HUDEP-2 (cell line): ENCODE data around the gene CEP95.
A peak's percentile ranks its signal among the peaks of the same experiment; 100 is the strongest.
"Not testable (repeated sequence)": the region's sequence is repeated elsewhere in the genome, so short reads cannot be mapped to it uniquely, and the experiment has no call there.

Experiments
- DNase-seq, 76 experiments: peaks; one replicate each; lab custom pipeline; 2025; ENCODE audit not compliant: unreplicated experiment in 76 of 76; lab: John Stamatoyannopoulos, UW

Gene CEP95

DNA sequence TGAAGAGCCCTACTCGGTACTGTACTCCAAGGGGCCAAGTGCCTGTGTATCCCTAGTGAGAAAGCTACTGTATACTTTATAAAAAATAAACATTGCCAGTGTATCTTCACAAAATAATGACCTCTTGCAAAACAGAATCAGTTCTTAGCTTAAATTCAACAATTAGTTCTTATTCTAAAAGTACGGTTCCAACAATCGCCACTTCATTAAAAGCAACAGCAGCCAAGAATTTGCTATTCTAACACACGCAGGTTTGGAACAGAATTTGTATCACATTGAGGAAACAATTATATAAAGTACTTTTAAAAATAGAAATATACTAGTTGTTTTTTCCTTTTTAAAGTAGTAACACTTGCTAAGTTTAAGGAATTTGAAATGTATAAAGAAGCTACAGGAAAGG lies 48.5 kb downstream of the CEP95 start:
- no peak for DNase-seq

DNA sequence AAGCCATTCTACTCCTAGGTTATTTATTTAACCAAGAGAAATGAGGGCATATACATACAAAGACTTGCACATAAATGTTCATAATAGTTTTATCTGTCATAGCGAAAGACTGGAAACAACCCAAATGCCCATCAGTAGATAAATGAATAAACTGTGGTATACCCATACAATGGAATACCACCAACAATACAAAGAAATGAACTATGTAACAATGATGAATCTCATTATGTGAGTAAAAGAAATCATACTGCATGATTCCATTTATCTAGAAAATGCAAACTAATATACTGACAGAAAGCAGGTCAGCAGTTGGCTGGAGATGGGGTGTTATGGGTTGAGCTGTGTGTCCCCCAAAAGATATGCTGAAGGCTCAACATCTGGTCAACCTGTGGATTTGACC lies 57.3 kb downstream of the CEP95 start:
- no peak for DNase-seq

DNA sequence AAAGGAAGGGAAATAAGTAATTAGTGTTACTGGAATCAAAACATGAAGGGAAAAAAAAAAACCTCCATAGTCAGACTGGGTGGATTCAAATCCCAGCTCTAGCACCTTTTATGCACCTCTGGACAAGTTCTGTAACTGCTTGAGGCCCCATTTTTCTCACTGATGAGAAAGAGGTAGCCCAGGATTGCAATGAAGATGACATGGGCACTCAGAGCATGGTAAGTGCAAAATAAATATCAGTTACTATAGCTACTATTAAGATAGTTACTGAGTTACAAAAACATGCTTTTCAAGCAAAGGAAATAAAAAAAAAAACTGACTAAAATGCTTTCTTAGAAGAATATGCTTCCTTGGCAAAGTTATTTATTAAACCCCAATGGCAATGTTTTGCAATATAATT lies 58.8 kb downstream of the CEP95 start:
- DNase-seq = no peak

DNA sequence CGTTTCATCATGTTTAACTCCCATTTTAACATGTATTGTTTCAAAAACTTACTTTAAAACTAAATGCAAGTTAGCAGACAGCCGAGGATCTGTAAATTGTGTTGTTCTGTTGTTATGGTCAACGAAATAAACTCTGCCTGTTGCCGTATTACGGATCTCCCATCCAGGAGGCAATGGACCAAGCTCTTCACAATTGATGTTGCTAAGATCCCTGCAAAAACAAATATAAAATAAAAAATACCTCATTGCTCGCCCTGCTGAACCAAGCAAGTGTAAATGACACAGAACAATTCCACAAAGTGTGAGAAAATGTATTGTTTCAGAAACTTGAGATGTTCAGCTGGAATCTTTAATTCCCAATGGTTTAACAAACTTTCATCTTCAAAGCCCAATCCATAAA lies 65.0 kb downstream of the CEP95 start:
- no peak for DNase-seq

DNA sequence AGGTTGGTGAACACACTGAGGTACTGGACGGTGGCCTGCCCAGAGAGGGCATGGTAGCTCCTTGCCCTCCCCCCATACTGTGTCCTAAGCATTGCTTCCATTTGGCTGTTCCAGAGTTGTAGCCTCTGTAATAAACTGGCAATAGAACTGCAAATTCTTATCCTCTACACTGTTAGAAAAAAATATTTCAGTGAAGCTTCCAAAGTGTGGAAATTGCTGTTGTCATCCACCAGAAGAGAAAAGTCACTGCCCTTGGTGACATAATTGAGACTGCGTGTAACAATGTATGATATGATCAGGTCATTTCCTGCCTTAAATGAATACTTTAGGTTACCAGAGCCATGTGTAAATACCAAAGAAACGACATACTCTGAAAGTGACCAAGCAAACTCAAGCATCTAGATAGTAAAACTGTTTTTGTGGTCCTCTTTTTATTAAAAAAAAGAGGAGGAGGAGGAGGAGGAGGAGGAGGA lies 65.9 kb downstream of the CEP95 start:
- DNase-seq = peak in 3 of 76 experiments; percentile 2

DNA sequence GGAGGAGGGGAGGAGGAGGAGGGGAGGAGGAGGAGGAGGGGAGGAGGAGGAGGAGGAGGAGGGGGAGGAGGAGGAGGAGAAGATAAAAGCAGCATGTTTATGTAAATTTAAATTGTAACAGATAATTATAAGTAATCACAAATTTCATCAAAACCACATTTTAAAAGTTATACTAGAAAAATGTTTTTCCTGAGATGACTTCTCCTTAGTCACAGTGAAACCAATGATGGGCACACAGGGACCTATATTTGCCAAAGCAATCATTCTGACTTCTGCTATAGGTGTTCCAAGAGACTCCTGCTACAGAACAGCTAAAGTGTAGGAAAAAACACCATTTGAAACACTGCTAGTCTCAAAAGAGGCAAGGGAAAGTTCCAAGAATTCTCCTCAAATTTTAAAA lies 66.4 kb downstream of the CEP95 start:
- no peak for DNase-seq

DNA sequence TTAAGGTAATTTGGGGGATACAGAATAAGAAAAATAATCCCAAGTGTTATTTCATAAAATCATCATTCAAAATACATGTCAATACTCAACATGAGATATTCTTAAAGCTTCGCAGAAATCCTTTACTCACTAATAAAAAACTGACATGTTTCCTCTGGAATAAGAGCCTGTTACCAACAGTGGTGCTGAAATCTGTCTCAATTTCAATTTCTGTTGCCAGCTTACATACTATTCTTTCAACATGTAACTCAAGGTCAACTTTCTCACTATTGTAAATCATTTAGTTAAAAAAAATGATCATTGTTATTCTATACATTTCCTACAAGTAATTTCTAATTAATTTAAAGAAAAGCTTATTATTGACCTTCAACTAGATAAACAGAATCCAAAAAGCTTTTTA lies 67.9 kb downstream of the CEP95 start:
- no peak for DNase-seq

DNA sequence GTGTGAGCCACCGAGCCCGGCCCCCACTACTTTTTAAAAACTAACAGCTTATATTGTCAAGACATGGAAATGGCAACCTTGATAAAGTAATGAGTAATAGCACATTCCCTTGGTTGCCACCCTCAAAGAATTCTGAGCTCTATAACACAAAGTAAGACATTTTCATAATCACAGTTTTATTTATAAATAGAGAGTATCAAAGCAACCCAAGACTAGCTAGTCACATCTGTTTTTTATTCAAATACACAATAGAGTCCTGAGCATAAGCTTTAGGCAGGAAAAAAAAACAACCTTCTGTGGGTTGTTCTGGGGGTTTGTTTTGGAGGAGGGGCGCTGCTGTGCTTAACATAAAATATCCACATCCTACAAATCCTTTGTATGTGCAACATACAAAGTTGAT lies 68.7 kb downstream of the CEP95 start:
- DNase-seq = no peak

DNA sequence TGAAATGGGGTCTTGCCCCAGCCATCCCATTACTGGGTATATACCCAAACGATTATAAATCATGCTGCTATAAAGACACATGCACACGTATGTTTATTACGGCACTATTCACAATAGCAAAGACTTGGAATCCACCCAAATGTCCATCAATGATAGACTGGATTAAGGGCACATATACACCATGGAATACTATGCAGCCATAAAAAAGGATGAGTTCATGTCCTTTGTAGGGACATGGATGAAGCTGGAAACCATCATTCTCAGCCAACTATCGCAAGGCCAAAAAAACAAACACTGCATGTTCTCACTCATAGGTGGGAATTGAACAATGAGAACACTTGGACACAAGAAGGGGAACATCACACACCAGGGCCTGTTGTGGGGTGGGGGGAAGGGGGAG lies 70.2 kb downstream of the CEP95 start:
- not testable (repeated sequence) for DNase-seq

DNA sequence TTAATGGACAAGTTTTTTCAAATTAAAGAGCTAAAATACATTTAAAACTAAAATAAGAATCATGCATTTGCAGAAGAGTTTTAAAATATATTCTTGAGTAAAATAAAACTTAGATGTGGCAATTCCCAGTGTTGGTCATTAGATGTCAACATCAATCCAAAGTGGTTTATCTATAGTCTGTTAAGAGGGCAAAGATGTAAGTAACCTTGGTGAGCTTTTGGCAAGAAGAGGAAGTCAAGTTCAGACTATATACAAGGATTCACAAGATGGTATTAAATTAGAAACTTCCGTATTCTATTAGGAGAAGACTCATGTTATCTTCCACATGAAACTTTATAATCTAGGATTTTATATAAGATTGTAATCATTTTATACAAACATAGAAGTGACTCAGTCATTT lies 73.1 kb downstream of the CEP95 start:
- no peak for DNase-seq

DNA sequence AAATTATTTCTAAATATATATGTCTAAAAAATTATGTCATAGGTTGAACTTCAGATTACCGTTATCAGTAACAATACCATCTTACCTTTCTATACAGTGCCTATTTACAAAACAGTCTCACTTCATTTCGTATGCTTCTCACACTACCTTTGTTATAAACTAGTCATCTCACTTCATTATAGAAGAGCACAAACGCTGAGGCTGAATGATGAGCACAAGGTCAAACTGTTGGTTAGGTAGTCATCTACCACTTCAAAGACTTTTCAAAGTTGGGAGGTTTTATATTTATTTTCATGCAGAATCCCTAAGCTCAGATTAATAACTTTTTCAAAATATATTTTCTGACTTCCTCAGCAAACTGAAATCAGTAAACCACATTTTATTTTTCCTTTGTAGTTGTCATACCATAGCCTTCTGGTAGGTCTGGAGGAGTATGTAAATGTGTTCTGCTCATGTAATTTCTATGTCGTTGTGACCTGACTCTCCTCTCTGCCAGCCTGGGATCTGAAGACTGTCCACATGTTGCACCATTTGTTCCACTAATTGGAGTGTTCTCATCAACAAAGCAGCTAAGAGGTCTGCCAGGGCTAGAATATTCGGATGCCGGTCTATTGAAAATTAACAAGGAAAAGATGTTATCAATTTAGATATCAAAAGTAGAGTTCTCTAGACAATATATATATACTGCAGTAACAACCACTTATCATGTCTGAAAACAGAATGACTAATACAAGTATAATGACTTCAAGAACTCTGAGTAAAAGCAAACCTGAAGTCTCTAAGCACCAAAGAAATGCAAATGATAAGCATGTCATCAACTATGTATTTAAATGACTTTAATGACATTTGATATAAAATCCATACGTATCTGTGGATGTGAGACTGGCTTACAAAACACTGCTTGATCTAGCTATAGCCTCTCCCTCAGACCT lies 73.9 kb downstream of the CEP95 start:
- no peak for DNase-seq

DNA sequence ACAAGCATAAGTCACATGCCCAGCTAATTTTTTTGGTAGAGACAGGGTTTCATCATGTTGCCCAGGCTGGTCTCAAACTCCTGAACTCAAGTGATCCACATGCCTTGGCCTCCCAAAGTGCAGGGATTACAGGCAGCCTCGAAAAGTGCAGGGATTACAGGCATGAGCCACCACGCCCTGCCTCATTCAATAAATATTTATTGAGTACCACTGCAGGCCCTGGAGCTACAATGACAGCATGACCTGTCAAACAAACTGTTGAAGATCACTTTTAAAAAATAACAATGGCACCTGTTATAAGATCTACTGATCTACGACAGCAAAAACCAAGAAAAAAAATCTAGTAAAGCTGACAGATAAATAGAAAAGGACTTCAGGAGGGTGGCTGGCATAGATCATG lies 76.3 kb downstream of the CEP95 start:
- no peak for DNase-seq

DNA sequence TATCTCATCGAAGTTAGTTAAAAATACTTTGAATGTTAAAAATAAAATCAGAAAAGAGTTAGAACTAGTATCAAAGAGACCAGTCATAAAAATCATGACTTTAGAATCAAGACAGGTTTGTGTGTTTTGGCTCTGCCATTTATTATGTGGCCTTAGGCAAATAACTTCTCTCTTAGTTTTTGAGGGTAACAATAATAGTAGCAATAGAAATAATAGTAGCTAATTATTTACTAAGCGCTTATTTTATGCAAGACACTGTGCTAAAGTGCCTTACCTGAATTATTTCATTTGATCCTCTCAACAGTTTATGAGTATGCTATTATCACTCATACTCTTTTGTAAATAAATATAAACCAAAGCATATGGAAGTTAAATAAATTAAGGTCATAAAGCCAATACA lies 78.4 kb downstream of the CEP95 start:
- no peak for DNase-seq
